A549 (cell line): ENCODE results near the gene FUBP1.

ENCODE experiments used
- CBX8 ChIP-seq: fragments of 200-600 bp; sonication (generic); IDR thresholded peaks from 2 replicates; pipeline ENCODE4 v1.6.1; 2016
- FOSL2 ChIP-seq, 2 experiments: fragments of 450-650 bp in 1 of 2; fragments of >200 bp in 1 of 2; sonication (Bioruptor Twin) in 1 of 2; formaldehyde crosslinking; IDR thresholded peaks; 2 replicates each; pipeline versions ENCODE4 v1.5.0 to v1.6.1; 2016 to 2020; ENCODE audit warnings: mild to moderate bottlenecking in 1 of 2, moderate library complexity in 1 of 2
- GATA3 ChIP-seq: IDR thresholded peaks from 2 replicates; pipeline ENCODE4 v1.6.1; 2012; ENCODE audit warnings: borderline replicate concordance
- HOXA7 ChIP-seq: fragments of 250-450 bp; sonication (Bioruptor Pico); IDR thresholded peaks from 2 replicates; pipeline ENCODE4 v1.5.0; 2020; ENCODE audit warnings: mild to moderate bottlenecking, moderate library complexity
- MAFK ChIP-seq: fragments of 450-650 bp; IDR thresholded peaks from 2 replicates; pipeline ENCODE4 v1.6.1; 2014; ENCODE audit not compliant: partially characterized antibody
- MAZ ChIP-seq: fragments of 150-350 bp; IDR thresholded peaks from 2 replicates; pipeline ENCODE4 v1.6.1; 2014; ENCODE audit warnings: antibody characterized with exemption, low read depth, low read length, borderline replicate concordance
- RAD21 ChIP-seq, 2 experiments: fragments of >200 bp in 1 of 2; sonication (Bioruptor Twin) in 1 of 2; formaldehyde crosslinking in 1 of 2; IDR thresholded peaks in 1 of 2; conservative IDR thresholded peaks in 1 of 2; 2 replicates in 1 of 2; 3 replicates in 1 of 2; pipeline ENCODE4 v1.6.1; 2012 to 2018; ENCODE audit warnings: inconsistent platforms in 1 of 2
- RCOR1 ChIP-seq: fragments of 150-350 bp; IDR thresholded peaks from 2 replicates; pipeline ENCODE4 v1.6.1; 2014; ENCODE audit warnings: antibody characterized with exemption, low read length, low read depth
- ZFP36 ChIP-seq: fragments of 450-650 bp; IDR thresholded peaks from 2 replicates; pipeline ENCODE4 v1.6.1; 2014; ENCODE audit warnings: borderline replicate concordance; ENCODE audit not compliant: partially characterized antibody
- TF ChIP-seq, protein P1 (sequence below): fragments of >200 bp; sonication (Bioruptor Twin); formaldehyde crosslinking; IDR thresholded peaks from 3 replicates; pipeline ENCODE4 v1.5.1; 2016
- TF ChIP-seq, protein P2 (sequence below): fragments of 150-350 bp; IDR thresholded peaks from 2 replicates; pipeline ENCODE4 v1.6.1; 2014; ENCODE audit warnings: low read depth, mild to moderate bottlenecking, low read length

GRCh38 chr1:77938651-77939050 lies 40.2 kb downstream of the FUBP1 start:
- TF ChIP-seq RCOR1 (no peak), HOXA7 (CRISPR knock-in tag) (no peak), GATA3 (no peak), RAD21 (conservative IDR thresholded peaks at IDR 0.05 in 1 of 2, IDR thresholded peaks at IDR 0.05 in 1 of 2) (no peak), ZFP36 (no peak), FOSL2 (IDR thresholded peaks at IDR 0.05) (no peak), FOSL2 (CRISPR knock-in tag; IDR thresholded peaks at IDR 0.05) (no peak), MAZ (no peak), MAFK (no peak), CBX8 (no peak)
- TF ChIP-seq, protein P1, sequence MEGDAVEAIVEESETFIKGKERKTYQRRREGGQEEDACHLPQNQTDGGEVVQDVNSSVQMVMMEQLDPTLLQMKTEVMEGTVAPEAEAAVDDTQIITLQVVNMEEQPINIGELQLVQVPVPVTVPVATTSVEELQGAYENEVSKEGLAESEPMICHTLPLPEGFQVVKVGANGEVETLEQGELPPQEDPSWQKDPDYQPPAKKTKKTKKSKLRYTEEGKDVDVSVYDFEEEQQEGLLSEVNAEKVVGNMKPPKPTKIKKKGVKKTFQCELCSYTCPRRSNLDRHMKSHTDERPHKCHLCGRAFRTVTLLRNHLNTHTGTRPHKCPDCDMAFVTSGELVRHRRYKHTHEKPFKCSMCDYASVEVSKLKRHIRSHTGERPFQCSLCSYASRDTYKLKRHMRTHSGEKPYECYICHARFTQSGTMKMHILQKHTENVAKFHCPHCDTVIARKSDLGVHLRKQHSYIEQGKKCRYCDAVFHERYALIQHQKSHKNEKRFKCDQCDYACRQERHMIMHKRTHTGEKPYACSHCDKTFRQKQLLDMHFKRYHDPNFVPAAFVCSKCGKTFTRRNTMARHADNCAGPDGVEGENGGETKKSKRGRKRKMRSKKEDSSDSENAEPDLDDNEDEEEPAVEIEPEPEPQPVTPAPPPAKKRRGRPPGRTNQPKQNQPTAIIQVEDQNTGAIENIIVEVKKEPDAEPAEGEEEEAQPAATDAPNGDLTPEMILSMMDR = no peak
- TF ChIP-seq, protein P2, sequence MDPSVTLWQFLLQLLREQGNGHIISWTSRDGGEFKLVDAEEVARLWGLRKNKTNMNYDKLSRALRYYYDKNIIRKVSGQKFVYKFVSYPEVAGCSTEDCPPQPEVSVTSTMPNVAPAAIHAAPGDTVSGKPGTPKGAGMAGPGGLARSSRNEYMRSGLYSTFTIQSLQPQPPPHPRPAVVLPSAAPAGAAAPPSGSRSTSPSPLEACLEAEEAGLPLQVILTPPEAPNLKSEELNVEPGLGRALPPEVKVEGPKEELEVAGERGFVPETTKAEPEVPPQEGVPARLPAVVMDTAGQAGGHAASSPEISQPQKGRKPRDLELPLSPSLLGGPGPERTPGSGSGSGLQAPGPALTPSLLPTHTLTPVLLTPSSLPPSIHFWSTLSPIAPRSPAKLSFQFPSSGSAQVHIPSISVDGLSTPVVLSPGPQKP = no peak
